Purkinje cell (primary cell): Measurements from ENCODE around the gene ADAM11. TPM values are rescaled to one million over a fixed set of nuclear protein-coding genes. Genes with fewer than 3 reads are reported as not detected.

Experiments
- polyA plus RNA-seq: library from polyadenylated mRNA; unstranded; fragments of >200 nt; fragmentation: Nextera tagmentation; gene quantifications from 2 replicates; pipeline ENCODE4 v1.2.1, GENCODE V29; 2014

Gene ADAM11
- 1.5 TPM in 1 of 2 replicates, not detected in the other for polyA plus RNA-seq

GRCh38 chr17:44758414-44759085 lies at the start of gene ADAM11:
Gene ADAM11, plus strand, starts transcription at chr17:44758988. Its CDS starts 212 bp downstream, at chr17:44759200.

GRCh38 chr17:44829523-44830358 lies 71.0 kb downstream of the ADAM11 start, which contains the start of gene GJC1:
Gene GJC1, minus strand, starts transcription at chr17:44830287. Its CDS starts 24,470 bp downstream, at chr17:44805817.

Other genes starting within 250 kb of the ADAM11 start
- not detected in 2 replicates for gene FZD2, start 201.5 kb upstream of the ADAM11 start, polyA plus RNA-seq
- gene MEIOC, start 102.5 kb upstream of the ADAM11 start, polyA plus RNA-seq: 0.50 and 2.3 TPM in 2 replicates
- gene CCDC43, start 69.2 kb upstream of the ADAM11 start, polyA plus RNA-seq: 30.8 and 37.3 TPM in 2 replicates
- 1.3 TPM in 1 of 2 replicates, not detected in the other for gene DBF4B, start 50.3 kb upstream of the ADAM11 start, polyA plus RNA-seq
- 0.67 and 1.5 TPM in 2 replicates for gene GJC1, start 71.3 kb downstream of the ADAM11 start, polyA plus RNA-seq
- 6.8 and 14.2 TPM in 2 replicates for gene HIGD1B, start 88.9 kb downstream of the ADAM11 start, polyA plus RNA-seq
- gene EFTUD2, start 140.5 kb downstream of the ADAM11 start, polyA plus RNA-seq: 40.3 and 51.8 TPM in 2 replicates
- gene GFAP, start 156.5 kb downstream of the ADAM11 start, polyA plus RNA-seq: 9.4 and 14.4 TPM in 2 replicates
- gene KIF18B, start 188.8 kb downstream of the ADAM11 start, polyA plus RNA-seq: not detected in 2 replicates
- gene C1QL1, start 209.3 kb downstream of the ADAM11 start, polyA plus RNA-seq: not detected in 2 replicates